ENCODE measurements around the gene KAZN.

- TF ChIP-seq GABPA (IDR thresholded peaks at IDR 0.05; ENCODE audit: low read depth): no peak
- TF ChIP-seq TAF1 (IDR thresholded peaks at IDR 0.05; ENCODE audit: borderline replicate concordance, low read depth, low read length): no peak
- TF ChIP-seq, protein P1, sequence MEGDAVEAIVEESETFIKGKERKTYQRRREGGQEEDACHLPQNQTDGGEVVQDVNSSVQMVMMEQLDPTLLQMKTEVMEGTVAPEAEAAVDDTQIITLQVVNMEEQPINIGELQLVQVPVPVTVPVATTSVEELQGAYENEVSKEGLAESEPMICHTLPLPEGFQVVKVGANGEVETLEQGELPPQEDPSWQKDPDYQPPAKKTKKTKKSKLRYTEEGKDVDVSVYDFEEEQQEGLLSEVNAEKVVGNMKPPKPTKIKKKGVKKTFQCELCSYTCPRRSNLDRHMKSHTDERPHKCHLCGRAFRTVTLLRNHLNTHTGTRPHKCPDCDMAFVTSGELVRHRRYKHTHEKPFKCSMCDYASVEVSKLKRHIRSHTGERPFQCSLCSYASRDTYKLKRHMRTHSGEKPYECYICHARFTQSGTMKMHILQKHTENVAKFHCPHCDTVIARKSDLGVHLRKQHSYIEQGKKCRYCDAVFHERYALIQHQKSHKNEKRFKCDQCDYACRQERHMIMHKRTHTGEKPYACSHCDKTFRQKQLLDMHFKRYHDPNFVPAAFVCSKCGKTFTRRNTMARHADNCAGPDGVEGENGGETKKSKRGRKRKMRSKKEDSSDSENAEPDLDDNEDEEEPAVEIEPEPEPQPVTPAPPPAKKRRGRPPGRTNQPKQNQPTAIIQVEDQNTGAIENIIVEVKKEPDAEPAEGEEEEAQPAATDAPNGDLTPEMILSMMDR (IDR thresholded peaks at IDR 0.05): no peak
- no peak for TF ChIP-seq POLR2AphosphoS5 (IDR thresholded peaks at IDR 0.05; ENCODE audit: low read depth, low read length)
- TF ChIP-seq ELF1 (IDR thresholded peaks at IDR 0.05): no peak
- no peak for TF ChIP-seq EP300 (IDR thresholded peaks at IDR 0.05; ENCODE audit: borderline replicate concordance in 1 of 2, low read depth in 1 of 2, low read length in 1 of 2)
- TF ChIP-seq YY1 (IDR thresholded peaks at IDR 0.05; ENCODE audit: low read depth): no peak
- no peak for TF ChIP-seq NFIC (IDR thresholded peaks at IDR 0.05; ENCODE audit: borderline replicate concordance)
- no peak for TF ChIP-seq RCOR1 (IDR thresholded peaks at IDR 0.05; ENCODE audit: low read length)
- TF ChIP-seq REST (IDR thresholded peaks at IDR 0.05; ENCODE audit: low read depth, low read length): no peak
- TF ChIP-seq SMC3 (IDR thresholded peaks at IDR 0.05; ENCODE audit: low read depth, low read length): no peak
These were observed 124.9 kb downstream of the KAZN start for GRCh38 chr1:14723401-14723800.
